Adrenal gland (tissue), 5 donors: Measurements from ENCODE around the gene ICOSLG.

Experiments
- CTCF ChIP-seq, 6 experiments: fragments of 450-650 bp in 4 of 6; fragments of 200-600 bp in 2 of 6; sonication (generic) in 1 of 6; IDR thresholded peaks; 1 replicate in 5 of 6; 2 replicates in 1 of 6; pipeline versions ENCODE4 v1.5.1 to v1.8.0; 2016 to 2021; ENCODE audit warnings: antibody characterized with exemption in 6 of 6, mild to moderate bottlenecking in 2 of 6, moderate library complexity in 1 of 6
- POLR2A ChIP-seq, 2 donors: fragments of 450-650 bp; IDR thresholded peaks; one replicate each; pipeline ENCODE4 v1.6.1; 2017; ENCODE audit warnings: antibody characterized with exemption in 2 of 2, mild to moderate bottlenecking in 2 of 2, moderate library complexity in 1 of 2
- donor health status: DM: no; HTN: no; CAD: no.

GRCh38 chr21:44258056-44258725, 17.4 kb upstream of the ICOSLG start:
- TF ChIP-seq CTCF (IDR thresholded peaks at IDR 0.05): no peak
- TF ChIP-seq POLR2A (IDR thresholded peaks at IDR 0.05): no peak
